ENCODE data around the gene ZC3H6.
"Not testable (repeated sequence)": the region's sequence is repeated elsewhere in the genome, so short reads cannot be mapped to it uniquely, and the experiment has no call there.

DNA sequence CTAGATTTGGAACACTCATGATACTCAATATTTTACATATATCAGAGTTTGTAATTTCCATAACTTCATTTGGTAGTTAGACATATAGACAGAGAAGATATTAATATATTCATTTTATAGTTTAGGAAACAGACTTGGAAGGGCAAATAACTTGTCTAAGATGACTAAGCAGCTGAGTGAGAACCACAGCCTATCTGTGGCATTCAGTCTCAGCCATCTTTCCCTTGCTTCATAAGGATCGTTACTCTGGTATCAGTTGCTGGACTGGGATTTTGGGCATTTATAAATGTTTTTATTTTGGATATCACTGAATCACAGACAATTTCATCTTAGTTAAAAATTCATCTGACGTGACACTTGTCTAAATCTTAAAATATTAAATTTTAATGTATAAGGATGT, 8.1 kb downstream of the ZC3H6 start:
- TF ChIP-seq CTCF, POLR2A (IDR thresholded peaks at IDR 0.05): not testable (repeated sequence)
